ENCODE results near the gene GLIS2.

GLIS2 gene

DNA sequence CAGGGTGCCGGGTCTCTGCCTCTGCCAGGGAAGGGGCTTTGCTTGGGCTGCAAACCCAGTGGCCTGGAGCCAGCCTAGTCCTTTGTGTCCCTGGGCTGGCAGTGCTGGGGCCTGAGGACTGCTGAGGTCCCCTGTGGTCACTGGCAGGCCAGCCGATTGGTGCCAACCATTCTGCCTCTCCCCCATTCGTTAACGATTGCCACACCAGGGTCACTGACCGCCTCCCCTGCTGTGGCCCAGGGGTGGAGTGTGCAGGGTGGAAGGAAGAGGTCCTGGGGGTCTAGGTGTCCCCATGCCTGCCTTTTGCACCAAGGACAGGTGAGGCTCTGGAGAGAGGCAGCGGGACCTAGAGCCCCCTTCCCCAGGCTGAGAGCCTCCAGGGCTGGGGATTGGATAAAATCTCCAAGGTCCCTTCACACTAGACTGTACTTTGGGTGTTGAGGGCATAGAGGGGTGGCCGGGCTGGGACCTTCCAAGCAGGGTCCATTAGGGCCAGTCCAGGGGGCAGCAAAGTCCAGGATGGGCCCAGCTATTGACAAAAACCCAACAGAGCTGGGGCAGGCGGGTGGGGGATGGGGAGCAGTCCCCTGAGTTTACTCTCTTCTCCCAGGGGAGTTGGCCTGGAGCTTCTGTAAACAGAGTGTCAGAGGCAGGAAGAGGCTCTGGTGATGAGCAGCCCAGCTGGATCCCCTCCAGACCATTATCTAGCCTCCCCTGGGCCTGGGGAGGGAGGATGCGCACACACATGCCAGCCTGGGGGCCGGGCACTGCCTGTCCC, 56.9 kb downstream of the GLIS2 start:
- DNase-seq: no peak

GRCh38 chr16:4373356-4373908, 57.6 kb downstream of the GLIS2 start:
- no peak for DNase-seq

DNA sequence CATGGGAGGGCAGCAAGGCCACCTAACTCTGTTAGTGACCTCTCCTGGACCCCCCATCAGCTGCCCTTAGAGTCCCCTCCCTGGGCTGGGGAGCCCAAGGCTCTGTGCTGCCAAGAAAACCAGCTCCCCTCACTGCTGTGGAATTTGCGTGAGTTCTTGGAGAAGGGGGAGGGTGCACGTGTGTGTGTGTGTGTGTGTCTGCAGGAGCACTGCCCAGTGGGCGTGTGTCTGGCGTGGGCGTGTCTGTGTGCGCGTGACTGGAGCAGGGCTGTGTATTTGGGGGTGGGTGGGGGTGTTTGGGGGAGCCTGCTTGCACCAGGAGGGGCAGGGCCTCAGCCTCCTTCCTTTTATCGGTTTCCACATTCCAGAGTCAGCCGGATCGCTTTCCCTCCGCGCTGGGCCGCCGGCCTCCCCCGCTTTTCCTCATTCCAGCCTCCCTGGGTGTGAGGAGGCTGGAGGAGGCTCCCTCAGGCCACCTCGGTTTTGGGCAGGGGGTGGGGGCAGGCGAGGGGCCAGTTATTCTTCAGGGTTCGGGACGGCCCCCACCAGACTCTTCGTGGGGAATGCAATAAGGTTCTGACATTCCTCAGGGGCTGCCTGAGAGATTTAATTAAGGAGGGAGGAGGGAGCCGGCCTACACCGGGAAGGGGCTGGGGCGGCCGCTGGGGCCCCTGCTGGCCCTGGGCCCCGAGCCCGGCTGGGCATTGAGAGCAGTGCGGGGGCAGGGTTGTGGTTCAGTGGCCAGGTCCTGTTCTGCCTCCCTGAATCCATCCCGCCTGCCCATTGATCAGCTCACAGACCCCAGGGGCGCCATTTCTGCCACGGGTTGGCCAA, 58.3 kb downstream of the GLIS2 start:
- DNase-seq: no peak

GRCh38 chr16:4375717-4376116, 59.9 kb downstream of the GLIS2 start:
- DNase-seq: no peak

DNA sequence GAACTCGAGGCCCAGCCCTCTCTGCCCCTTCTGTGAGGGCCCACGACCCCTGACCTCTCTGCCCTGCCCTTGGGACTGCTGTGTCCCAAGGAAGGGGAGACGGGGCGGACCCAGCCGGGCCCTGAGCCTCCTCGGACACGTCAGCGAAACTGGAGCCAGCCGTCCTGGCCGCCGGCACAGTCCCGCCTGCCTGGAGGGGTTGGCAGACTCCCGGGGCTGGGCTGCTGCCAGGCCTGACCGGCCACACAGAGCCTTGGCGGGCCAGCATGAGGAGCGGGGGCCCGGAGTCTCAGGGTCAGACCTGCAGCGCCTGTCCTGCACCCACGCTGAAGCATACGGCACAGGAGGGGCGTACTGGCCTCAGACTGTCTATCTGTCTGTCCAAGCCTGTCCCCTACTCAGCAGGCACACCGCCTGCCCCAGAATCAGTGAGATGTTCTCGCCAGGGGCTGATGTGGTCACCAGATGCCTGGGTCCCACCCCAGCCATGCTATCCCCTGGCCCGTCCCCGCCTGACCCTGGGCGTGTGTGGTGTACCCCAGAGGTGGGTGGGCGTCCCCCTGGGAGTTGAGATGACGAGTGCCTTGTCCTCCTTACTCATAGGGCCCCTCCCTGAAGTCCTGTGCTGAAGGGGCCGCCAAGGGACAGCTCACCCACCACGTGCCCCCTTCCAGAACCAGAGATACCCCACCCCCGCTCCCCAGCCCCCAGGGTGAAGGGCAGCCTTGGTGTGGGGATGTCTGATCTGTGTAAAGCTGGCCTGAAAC, 60.4 kb downstream of the GLIS2 start:
- DNase-seq: no peak

- DNase-seq: no peak
Observed at GRCh38 chr16:4376893-4377572, 61.2 kb downstream of the GLIS2 start.

DNA sequence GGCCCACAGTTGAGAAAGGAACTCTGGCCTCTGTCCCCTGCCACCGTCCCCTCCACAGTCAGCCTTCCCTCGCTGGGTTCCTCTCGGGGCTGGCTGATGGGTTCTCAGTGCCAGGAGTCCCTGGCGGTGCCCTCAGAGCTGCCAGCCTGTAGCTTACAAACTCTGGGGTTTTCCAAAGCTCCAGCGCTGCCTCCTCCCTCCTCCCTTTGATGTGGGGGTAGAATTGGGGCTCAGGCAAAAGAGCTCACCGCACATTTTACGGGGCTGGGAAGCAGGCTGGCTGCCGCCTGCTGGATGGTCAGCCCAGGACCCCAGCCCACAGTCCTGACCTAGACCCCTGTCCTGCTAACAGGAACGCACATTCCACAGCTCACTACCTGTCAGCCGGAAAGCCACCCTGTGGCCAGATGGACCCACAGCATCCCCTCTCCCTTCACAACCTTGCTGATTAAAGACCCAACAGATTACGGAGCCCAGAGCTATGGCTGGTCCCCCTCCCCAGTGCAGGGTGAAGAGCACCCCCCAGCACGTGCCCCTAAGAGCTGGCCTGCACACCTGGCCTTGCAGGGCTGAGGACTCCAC, 61.8 kb downstream of the GLIS2 start:
- no peak for DNase-seq

DNA sequence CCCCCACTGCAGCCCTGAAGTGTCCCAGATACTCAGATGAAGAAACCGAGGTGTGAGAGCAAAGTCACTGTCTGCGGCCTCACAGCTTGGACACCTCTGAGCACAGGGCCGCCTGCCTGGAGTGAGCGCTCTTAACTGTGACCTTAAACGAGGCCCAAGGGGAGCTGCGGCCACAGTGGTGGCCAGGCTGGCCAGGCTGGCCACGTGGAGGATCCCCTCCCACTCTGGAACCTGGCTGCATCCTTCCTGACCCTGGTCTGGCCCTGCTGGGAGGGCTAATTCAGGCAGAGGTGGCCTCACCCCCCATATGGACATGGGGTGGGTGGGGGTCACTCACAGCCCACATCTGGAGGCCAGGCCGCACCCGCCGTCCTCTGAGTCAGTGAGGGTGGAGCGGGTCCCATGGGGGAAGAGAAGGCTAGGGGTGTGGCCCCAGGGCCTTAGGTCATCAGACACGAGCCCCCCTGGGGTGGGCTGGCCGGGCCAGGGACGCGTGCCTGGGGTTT, 62.3 kb downstream of the GLIS2 start:
- DNase-seq: no peak

DNA sequence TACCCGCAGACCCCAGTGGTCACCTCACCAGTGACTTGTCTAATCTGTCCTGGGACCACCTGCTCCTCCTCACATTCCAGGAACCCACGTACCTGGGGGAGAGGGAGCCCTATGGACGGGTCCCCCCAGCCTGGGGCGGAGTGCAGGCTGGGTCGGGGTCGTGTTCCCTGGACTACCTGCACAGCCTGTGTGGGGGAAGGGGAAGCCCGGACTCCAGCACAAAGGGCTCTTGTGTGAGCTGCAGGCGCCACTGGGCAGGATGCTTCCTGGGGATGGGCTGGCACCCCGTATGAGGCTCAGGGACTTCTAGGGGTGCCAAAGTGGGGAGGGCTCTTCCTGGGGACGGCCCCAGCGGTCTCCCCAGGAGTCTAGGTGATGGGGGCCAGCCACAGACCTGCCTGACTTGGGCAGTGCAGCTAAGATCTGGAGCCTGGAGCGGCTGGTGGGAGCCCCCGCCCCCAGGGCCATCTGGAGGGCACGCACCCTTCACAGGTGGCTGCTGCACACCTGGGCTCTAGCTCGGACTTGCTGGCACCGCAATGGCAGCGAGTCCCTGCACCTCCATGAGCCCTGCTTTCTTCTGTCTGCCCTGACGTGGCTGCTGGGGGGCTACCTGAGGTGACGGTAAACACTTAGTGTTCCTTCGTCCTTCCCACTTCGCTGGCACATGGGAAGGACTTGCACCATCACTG, 63.3 kb downstream of the GLIS2 start:
- no peak for DNase-seq

DNA sequence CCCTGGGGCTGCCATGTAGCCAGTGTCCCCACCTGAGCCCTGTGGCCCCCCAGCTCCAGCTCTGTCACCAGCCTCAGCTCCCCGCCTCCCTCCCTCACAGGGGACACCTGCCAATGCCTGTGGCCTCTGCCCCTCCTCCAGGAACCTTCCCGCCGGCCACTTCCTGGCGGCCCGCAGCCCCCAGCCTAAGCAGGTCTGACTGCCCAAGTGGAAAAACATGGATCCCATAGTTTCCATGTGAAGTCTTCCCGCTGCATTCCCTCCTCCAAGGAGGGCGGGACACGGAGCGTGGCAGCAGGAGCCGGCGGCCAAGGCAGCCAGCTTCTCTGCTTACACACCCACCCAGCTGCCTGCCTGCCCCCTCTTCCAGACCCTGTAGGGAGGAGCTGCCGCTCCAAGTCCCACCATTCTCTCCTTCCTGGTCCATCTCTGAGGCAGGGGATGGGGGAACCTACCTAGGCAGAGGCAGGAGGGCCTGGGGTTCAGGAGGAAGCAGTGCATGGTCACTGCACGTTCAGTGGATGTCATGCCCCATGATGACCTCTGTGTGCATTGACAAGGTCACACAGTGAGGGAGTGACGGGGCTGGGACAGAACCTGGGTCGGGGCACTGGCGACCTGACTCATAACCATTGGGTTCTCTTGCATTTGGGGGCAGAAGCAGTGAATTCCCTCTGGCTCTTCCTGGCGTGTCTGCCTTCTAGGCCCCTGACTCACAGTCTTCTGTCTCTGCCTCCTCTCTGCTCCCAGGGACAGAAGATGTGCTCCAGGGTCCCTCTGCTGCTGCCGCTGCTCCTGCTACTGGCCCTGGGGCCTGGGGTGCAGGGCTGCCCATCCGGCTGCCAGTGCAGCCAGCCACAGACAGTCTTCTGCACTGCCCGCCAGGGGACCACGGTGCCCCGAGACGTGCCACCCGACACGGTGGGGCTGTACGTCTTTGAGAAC, 64.5 kb downstream of the GLIS2 start:
- no peak for DNase-seq

- no peak for DNase-seq
Observed at GRCh38 chr16:4381072-4381934, 65.4 kb downstream of the GLIS2 start.

DNA sequence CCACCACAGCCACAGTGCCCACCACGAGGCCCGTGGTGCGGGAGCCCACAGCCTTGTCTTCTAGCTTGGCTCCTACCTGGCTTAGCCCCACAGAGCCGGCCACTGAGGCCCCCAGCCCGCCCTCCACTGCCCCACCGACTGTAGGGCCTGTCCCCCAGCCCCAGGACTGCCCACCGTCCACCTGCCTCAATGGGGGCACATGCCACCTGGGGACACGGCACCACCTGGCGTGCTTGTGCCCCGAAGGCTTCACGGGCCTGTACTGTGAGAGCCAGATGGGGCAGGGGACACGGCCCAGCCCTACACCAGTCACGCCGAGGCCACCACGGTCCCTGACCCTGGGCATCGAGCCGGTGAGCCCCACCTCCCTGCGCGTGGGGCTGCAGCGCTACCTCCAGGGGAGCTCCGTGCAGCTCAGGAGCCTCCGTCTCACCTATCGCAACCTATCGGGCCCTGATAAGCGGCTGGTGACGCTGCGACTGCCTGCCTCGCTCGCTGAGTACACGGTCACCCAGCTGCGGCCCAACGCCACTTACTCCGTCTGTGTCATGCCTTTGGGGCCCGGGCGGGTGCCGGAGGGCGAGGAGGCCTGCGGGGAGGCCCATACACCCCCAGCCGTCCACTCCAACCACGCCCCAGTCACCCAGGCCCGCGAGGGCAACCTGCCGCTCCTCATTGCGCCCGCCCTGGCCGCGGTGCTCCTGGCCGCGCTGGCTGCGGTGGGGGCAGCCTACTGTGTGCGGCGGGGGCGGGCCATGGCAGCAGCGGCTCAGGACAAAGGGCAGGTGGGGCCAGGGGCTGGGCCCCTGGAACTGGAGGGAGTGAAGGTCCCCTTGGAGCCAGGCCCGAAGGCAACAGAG, 66.3 kb downstream of the GLIS2 start:
- no peak for DNase-seq

DNA sequence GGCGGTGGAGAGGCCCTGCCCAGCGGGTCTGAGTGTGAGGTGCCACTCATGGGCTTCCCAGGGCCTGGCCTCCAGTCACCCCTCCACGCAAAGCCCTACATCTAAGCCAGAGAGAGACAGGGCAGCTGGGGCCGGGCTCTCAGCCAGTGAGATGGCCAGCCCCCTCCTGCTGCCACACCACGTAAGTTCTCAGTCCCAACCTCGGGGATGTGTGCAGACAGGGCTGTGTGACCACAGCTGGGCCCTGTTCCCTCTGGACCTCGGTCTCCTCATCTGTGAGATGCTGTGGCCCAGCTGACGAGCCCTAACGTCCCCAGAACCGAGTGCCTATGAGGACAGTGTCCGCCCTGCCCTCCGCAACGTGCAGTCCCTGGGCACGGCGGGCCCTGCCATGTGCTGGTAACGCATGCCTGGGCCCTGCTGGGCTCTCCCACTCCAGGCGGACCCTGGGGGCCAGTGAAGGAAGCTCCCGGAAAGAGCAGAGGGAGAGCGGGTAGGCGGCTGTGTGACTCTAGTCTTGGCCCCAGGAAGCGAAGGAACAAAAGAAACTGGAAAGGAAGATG, 67.0 kb downstream of the GLIS2 start:
- no peak for DNase-seq

GRCh38 chr16:4383591-4384444, 68.0 kb downstream of the GLIS2 start:
- no peak for DNase-seq

DNA sequence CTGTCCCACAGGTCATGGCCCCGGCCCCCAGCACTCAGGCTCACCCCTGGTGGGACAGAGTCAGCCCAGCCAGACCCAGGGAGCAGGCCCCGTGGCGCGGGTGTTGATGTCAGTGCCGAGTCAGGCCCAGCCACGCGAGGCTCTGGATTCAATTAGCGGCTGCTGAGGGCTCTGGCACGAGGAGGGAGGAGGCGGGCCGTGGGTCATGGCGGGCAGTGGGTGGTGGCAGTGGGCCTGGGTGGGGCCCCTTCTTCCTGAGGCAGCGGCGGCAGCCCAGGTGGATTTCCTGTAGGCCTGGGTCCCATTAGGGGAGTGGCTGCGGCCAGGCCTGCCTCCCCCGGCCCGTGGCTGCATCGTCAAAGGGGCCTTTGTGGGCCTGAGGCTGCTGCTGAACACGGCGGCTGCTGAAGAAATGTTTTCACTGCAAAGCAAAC, 68.7 kb downstream of the GLIS2 start:
- DNase-seq: no peak

- no peak for DNase-seq
Observed at GRCh38 chr16:4385066-4385788, 69.4 kb downstream of the GLIS2 start.
